ENCODE data around the gene SPATS2.
"Not testable (repeated sequence)": the region's sequence is repeated elsewhere in the genome, so short reads cannot be mapped to it uniquely, and the experiment has no call there.

Gene SPATS2

DNA sequence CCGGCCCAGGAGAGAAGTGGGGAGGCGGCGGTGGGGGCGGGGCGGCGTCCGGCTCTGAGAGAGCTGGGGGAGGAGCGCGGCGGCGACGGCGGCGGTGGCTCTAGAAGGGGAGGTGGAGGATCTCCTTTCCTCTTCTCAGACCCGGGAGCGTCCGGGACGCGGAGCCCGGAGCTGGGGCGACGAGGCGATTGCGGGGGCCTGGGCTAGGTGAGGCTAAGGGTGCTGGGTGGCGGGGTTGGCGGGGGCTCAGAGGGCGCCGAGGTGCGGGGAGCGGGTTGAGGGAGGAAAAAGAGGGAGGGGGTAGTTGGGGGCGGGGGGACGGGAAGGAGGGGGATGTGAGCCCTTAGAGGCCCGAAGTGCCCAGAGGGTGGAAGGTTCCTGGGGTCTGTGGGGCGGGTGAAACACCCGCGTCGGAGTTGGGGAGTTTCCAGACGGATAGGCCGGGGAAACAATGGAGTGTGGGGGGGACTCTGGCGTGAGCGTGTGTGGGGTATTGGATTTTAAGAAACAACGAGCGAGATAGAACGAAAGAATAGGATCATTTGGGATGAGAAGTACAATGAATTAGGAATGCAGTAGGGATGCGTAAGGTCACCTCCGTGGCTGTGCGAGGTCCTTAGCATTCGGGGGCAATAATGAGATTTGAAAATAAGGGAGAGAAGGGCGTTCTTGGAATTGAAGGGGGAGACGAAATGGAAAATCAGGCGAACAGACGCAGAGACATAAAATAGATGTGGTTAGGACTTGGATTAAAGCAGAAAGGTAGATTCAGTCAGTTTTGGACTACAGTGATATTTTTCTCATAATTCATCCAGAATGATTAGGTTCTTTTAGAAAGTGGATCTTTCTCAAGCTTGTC is at the start of gene SPATS2:
Gene SPATS2 (plus strand): TSS at position 82 of the 859 bp plus-strand sequence. CDS start 93,551 bp downstream, outside the sequence.
- no peak for DNase-seq

DNA sequence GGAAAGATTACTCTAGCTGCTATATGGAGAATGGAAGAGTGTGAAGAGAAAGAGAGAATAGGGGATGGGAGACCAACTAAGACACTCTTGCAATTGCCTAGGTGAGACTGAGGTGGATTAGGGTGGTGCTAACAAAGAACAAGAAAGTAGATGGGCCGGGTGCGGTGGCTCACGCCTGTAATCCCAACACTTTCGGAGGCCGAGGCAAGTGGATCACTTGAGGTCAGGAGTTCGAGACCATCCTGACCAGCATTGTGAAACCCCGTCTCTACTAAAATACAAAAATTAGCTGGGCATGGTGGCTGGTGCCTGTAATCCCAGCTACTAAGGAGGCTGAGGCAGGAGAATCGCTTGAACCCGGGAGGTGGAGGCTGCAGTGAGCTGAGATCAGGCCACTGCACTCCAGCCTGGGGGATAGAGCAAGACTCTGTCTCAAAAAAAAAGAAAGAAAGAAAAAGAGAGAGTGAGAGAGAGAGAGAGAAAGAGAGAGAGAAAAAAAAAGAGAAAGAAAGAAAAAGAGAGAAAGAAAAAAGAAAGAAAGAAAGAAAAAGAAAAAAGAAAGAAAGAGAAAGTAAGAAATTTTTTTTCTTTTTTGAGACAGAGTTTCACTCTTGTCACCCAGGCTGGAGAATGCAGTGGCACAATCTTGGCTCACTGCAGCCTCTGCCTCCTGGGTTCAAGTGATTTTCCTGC is 46.7 kb upstream of the SPATS2 start:
- not testable (repeated sequence) for DNase-seq

DNA sequence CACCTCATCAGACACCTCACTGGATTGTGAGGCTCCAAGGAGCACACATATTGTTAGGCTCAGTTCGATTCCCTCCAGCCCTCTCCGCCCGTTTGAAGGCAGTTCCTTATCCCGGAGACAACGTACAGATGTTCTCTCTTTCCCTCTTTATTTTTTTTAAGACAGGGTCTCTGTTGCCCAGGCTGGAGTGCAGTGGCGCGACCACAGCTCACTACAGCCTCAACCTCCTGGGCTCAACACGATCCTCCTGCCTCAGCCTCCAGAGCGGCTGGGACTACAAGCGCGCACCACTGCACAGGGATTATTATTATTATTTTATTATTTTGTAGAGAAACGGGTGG is 44.9 kb upstream of the SPATS2 start:
- DNase-seq, result no peak

DNA sequence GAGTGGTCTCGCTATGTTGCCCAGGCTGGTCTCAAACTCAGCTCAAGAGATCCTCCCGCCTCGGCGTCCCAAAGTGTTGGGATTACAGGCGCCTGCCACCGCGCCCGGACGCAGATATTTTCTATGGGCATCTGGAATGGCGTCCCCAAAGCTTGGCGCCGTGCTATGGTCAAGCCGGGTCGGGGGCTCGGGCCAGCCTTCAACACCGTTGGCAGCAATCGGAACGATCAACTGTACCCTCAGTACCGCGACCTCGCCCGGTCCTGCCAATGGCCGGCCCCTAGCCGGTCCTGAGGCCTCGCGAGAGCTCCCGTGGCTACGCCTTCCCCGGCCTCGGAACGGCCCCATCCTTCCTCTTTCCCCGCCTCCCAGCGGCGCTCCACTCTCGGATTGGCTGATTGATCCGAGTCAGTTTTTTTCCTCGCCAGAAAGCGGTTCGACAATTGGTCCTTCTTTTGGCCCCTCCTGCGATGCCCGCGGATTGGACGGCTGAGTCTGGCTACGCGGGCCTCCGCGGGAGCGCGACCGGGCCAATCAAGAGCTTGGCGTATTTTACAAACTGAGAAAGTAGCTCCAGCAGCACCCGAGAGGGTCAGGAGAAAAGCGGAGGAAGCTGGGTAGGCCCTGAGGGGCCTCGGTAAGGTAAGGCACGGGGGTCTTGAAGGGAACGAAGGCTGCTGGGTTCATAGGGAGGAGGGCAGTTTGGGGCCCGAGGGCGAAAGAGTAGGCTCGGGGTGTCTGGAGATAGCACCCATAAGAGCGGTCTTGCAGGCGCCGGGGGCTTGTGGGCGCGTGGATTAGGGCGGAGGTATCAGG is 44.3 kb upstream of the SPATS2 start, which contains the start of gene TROAP:
Gene TROAP (plus strand): TSS at position 548 of the 816 bp plus-strand sequence. CDS start 354 bp downstream, outside the sequence.
- DNase-seq, result peak; percentile 97 to 99

DNA sequence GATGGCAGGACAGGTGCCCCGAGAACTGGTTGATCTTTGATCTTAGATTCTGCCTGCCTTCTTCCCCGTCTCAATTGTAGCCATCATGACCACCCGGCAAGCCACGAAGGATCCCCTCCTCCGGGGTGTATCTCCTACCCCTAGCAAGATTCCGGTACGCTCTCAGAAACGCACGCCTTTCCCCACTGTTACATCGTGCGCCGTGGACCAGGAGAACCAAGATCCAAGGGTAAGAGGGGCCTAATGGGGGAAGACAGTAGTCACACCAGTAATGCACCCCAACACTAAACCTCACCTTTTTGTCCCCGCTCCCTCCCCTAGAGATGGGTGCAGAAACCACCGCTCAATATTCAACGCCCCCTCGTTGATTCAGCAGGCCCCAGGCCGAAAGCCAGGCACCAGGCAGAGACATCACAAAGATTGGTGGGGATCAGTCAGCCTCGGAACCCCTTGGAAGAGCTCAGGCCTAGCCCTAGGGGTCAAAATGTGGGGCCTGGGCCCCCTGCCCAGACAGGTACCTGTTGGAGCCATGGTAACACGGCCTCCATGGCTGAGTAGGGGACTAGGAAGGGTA is 43.7 kb upstream of the SPATS2 start:
- no peak for DNase-seq

DNA sequence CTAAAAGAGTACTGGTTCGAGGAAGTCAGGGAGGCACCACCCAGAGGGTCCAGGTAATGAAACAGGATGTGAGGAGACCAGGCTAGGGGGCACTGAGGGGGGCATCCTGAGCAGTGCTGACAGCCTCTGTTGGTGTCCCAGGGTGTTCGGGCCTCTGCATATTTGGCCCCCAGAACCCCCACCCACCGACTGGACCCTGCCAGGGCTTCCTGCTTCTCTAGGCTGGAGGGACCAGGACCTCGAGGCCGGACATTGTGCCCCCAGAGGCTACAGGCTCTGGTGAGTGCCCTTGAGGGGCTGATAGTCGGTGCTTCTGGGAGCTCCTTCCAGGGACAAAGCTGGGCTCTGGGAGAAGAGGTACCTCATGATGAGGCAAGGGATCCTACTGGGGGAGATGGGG is 41.7 kb upstream of the SPATS2 start:
- no peak for DNase-seq

DNA sequence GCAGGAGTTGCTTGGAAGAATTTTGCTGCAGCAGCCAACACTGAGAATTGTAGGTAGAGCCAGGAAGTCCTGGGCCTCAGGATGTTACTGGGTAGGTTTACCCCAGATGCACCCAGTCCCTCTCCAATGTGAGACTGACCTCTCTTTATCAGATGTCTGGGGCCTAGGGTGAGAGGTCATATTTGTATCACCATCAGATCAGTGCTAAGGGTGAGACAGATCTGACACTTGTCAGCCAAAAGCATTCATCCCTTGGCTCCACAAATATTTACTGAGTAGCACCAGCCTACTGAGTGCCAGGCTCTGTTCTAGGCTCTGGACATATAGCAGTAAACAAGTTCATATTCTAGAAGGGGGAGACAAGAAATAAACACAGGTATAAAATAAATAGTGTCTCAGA is 39.9 kb upstream of the SPATS2 start:
- no peak for DNase-seq

DNA sequence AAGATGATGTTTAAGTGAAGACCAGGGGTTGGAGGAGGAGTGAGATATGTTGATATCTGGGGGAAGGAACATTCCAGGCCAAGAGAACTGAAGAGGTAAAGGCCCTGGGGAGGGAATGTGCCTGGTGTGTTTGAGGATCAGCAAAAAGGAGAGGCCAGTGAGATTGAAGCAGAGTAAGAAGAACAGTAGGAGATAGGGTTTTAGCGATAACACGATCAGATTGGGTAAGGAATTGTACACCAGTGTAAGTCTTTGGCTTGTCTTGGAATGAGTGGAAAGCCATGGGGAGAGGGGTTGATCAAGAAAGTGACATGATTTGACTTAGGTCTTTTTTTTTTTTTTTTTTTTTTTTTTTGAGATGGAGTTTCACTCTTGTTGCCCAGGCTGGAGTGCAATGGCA is 39.4 kb upstream of the SPATS2 start:
- no peak for DNase-seq

DNA sequence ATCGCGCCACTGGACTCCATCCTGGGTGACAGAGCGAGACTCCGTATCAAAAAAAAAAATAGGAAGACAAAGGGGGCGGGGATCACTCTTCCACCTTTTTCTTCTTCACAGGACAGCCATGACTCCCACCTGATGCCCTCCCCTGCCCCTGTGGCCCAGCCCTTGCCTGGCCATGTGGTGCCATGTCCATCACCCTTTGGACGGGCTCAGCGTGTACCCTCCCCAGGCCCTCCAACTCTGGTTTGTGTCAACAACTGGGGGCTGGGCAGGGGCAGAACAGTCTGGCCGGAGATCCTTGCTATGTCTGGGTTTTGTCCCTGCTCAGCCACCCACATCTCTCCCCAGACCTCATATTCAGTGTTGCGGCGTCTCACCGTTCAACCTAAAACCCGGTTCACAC is 38.4 kb upstream of the SPATS2 start:
- no peak for DNase-seq

DNA sequence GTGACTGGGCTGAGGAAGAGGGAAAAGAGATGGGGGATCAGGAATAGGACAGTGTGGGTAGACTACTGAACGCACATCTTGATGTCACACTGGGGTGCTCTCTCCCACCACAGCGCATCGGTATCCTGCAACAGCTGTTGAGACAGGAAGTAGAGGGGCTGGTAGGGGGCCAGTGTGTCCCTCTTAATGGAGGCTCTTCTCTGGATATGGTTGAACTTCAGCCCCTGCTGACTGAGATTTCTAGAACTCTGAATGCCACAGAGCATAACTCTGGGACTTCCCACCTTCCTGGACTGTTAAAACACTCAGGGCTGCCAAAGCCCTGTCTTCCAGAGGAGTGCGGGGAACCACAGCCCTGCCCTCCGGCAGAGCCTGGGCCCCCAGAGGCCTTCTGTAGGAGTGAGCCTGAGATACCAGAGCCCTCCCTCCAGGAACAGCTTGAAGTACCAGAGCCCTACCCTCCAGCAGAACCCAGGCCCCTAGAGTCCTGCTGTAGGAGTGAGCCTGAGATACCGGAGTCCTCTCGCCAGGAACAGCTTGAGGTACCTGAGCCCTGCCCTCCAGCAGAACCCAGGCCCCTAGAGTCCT is 37.1 kb upstream of the SPATS2 start:
- no peak for DNase-seq

DNA sequence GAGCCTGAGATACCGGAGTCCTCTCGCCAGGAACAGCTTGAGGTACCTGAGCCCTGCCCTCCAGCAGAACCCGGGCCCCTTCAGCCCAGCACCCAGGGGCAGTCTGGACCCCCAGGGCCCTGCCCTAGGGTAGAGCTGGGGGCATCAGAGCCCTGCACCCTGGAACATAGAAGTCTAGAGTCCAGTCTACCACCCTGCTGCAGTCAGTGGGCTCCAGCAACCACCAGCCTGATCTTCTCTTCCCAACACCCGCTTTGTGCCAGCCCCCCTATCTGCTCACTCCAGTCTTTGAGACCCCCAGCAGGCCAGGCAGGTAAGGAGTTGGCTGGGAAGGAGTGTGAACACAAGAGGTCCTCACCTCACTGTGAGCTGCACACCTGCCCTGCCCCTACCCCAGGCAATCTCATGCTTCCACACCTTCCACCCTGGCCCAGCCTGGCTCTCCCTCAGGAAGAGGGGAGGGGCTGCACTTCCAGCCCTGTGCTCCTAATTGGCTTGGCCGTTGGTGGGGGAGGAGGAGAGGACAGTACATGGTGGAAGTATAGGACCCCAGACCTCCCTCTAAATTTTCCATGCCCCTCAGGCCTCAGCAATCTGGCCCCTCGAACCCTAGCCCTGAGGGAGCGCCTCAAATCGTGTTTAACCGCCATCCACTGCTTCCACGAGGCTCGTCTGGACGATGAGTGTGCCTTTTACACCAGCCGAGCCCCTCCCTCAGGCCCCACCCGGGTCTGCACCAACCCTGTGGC is 36.5 kb upstream of the SPATS2 start:
- DNase-seq, result no peak

DNA sequence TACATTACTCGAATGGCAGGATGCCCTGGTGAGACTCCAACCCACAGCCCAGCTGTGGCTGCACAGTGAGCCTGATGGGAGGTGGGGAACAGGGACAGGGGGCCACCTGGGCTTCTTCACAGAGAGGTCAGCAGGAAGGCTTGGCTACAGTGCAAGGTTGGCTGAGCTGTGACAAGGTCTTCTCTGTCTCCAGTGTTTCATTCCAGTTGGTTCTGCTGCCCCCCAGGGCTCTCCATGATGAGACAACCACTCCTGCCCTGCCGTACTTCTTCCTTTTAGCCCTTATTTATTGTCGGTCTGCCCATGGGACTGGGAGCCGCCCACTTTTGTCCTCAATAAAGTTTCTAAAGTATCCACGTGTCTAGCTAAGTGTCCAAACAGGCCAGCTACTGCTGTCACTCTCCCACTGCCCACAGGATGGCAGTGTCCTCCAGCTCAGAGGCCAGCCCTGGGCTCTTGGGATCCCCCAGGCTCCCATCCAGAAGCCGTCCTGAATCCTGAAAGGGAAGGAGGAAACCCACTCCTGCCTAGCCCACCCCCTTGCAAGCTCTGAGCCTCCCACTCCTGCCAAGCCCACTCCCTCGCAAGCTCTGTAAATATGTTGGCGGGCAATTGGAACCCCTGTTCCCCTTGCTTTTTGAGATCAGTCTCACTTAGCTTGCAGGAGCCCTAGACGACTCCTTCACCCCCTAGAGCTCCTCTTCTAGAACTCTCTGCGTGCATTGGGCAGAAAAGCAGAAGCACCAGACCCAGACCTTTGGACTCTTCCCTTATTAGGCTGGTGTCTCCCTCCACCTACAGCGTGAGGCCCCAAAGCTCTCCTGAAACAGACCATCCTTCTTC is 35.7 kb upstream of the SPATS2 start:
- DNase-seq, result no peak

DNA sequence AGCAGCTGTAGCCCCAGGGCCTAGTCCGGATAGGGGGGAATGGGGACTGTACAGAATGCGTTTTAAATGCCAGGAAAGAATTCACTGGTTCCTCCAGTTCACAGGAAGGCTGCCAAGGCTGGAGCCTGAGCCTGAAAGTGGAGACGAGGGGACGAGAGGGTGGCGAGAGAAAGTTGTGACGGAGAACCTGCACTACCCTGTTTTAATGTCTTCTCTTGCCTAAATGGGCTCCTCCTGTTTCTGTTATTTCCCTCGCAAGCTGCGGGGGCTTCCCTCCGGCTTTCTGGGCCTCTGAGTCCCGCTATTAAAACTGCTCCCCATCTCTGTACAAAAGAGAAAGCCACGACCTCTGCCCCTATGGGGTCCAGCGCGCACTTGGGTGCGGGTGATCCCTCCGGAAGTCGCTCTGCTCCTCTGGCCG is 34.8 kb upstream of the SPATS2 start:
- no peak for DNase-seq

DNA sequence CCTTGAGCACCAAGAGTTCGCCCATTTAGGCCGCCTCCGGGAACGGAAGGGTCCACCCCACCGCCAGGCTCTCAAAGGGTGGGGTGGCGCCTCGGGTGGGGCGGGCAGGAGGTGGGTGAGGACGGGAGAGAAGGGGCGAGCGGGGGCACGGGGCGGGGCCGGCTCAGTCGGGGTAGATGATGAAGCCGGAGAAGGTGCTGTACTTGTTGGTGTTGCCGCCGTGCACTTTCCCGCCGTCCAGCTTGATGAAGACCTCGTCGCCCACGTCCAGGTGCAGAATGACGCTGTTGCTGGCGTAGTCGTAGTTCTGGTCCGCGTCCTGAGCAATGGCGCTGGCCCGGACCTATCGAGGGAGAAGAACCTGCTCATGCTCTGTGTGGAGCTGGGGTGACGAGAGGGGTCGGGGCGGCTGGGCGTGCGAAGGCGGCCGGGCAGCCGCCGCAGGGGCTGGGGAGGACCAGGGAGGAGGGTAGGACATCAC is 34.3 kb upstream of the SPATS2 start:
- DNase-seq, result no peak

DNA sequence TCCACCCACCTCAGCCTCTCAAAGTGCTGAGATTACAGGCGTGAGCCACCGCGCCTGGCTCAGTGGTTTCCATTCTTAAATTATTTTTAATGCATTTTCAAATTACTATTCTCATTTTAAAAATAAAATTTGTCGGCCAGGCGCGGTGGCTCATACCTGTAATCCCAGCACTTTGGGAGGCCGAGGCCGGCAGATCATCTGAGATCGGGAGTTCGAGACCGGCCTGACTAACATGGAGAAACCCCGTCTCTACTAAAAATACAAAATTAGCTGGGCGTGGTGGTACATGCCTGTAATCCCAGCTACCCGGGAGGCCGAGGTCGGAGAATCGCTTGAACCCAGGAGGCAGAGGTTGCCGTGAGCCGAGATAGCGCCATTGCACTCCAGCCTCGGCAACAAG is 33.5 kb upstream of the SPATS2 start:
- not testable (repeated sequence) for DNase-seq

DNA sequence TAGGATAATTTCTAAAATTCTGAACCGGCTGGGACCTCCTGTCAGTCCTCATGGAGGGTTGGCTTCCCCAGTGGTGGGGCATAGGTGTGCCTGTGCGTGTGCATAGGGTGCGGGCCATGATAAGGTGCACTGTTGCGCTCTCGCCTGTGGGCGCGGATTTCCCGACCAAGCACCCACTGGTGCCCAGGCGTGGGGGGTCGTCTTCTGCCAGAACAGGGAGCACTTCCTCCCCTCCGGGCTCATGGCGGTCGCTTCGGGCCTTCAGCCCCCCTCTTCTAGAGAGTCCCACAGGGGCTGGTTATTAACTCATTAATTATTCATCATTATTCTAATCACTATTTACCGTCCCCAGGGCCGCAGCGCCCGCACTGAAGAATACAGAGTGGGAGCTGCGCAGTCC is 33.0 kb upstream of the SPATS2 start:
- no peak for DNase-seq

DNA sequence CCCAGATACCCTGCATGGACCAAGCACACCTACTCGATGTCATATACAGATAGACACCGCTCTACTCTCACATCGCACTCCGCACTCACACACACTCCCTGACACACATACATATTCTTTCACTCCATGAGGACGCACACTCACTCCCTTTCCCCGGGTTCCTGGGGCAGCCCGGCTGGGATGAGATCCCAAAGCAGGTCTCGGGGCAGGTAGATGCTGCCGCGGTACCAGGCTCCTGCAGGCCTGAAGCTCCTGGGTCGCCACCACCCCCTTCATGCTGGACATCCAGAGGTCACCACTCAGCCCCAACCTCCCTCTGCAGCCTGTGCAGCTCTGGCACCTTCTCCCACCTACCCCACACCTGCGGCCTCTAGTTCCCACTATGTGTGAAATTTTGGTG is 32.6 kb upstream of the SPATS2 start:
- DNase-seq, result no peak

DNA sequence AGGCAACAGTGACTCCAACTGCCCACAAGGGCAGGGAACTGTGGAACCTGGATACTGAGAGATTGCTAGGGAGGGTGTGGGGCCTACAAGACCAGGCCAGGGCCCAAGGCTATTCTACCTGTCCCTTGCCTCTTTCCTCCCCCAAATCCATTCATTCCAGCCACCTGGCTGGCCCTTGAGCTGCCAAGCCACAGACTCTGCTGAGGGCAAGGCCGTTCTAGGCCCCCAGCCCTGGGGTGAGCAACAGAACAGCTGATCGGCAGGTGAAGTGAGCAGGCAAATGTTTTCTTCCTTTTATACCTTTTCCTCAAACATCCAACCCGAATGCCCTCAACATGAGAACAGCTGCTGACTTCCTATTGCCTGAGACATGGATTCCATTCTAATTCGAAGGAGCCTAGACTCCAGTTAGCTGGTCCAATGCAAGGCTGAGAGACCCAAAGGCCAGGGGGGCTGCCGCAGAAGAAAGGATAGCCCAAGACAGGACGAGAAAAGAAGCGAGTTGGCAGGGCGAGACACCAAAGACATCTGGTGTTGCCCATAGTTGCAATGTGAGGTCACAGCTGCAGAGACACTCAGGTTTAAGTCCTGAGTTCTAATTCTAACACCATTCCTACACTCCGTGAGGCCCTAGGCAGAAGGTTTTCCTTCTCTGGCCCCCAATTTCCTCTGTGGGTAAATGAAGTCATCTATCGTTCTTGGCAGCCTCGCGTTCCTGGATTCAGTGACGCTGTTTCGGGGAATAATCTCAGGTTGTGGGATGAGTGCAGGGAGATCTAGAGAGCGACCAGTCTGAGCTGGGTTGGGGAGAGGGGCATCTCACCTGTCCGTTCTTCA is 31.9 kb upstream of the SPATS2 start:
- no peak for DNase-seq

DNA sequence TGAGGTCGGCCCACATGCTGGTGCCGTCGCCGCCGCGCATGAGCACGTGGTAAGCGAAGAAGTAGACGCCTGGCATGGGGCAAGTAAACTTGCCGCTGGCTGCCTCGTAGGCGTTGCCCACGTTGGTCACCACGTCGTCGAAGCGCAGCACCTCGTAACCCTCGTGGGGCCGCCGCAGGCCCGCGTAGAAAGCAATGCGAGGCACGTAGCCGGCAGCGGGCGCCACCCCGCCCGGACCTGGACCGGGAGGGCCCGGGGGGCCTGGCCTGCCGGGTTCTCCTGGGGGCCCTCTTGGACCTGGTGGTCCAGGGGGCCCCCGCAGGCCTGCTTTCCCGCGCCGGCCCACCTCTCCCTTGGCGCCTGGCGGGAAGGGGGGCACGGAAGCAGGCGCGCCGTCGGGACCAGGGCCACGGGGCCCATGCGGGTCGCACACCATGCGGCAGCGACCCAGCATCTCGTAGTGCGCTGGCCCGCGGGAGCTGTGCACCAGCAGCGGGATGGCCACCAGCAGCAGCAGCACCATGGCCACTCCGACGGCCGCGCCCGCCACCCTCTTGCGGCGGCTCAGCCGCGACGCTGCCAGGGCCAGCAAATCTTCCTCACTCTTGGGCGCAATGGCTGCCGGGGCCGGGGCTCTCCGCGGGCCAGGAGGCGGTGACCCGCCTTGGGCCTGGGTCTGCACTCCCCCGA is 31.2 kb upstream of the SPATS2 start:
- DNase-seq, result no peak

Measured in CD4-positive, alpha-beta T cell treated with Interleukin-1 beta for 1 hour (primary cell).